GM19043 (cell line): ENCODE data around the gene MCRS1.
"Not testable (repeated sequence)": the region's sequence is repeated elsewhere in the genome, so short reads cannot be mapped to it uniquely, and the experiment has no call there.

Experiments
- ATAC-seq: cut with Tn5 transposase; IDR thresholded peaks from one replicate; pipeline ENCODE4 v1.9.1; 2021; ENCODE audit warnings: low read depth; ENCODE audit not compliant: unreplicated experiment

Gene MCRS1

DNA sequence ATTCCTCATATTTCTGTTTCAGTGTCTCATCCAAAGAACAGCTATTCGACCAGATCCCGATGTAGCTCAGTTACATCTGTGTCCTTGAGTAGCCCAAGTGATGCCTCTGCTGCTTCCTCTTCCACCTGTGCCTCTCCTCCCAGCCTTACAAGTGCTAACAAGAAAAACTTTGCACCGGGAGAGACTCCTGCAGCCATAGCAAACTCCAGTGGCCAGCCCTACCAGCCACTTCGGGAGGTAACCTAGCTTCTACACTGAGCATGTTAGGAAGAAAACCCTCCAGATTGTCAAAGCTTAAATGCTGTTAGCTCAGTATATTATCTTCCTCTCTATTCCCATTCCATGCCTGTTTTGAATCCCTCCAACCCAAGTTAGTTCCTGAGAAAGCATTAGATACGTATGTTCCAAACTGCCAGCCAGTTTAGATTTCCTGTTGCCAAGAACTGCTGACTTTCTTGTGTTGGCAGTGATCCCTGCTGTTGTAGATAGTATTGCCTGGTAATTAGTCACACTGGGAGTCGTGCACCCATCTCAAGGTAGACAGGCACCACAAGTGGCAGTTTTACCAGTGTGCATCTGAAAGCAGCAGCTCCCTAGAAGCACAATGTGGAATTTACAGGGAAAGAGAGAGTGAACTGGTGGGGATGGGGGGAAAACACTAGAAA is 43.1 kb downstream of the MCRS1 start:
- no peak for ATAC-seq

DNA sequence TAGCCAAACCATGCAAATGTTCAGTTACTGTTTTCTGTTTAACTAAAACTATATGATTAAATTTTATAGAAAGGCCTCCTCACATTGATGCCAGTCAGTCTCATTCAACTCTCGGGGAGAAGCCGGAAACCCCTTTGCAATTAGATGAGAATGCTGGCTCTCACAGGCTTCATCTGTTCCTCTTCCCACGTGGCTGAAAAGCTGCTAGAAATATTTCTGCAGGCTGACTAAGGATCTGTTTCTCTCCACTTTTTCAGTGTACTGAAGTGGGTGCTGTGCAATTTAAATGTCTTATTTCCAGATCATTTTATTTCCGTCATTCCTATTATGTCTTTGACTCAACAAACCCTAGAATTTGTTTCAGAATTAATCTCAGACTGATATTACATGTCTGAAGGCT is 46.6 kb downstream of the MCRS1 start:
- ATAC-seq, result no peak

DNA sequence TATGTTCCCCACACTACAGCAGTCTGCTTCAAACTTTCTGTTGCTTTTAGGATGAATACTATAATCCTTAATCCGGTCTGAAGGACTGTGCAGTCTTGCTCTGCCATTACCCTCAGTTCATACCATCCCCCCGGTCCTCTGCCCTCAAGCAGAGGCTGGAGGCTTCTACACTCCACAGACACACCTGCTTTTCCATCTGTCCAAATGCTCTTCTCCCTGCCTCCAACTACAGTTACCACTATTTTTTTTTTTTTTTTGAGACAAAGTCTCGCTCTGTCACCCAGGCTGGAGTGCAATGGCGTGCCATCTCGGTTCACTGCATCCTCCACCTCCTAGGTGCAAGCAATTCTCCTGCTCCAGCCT is 48.4 kb downstream of the MCRS1 start:
- no peak for ATAC-seq

GRCh38 chr12:49518914-49519573 is 48.9 kb downstream of the MCRS1 start:
- no peak for ATAC-seq

- ATAC-seq, result no peak
Observed at GRCh38 chr12:49515266-49515665, 52.7 kb downstream of the MCRS1 start.

GRCh38 chr12:49512546-49512945 is 55.4 kb downstream of the MCRS1 start:
- ATAC-seq, result no peak

- no peak for ATAC-seq
Observed at GRCh38 chr12:49511410-49511809, 56.5 kb downstream of the MCRS1 start.

DNA sequence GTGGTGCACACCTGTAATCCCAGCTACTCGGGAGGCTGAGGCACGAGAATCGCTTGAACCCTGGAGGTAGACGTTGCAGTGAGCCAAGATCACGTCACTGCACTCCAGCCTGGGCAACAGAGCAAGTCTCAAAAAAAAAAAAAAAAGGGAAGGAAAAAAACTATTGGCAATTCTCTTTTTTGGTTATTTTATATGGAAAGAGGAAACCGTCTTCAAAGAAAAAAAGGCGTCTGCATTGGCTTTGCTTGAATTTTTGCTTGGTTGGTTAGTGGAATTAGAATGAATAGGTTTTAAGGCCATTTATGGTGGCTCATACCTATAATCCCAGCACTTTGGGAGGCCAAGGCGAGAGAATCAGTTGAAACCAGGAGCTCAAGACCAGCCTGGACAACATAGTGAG is 58.3 kb downstream of the MCRS1 start:
- ATAC-seq, result not testable (repeated sequence)
